DND-41 (cell line): ENCODE measurements around the gene SMG7.

Experiments used
- CTCF ChIP-seq: IDR thresholded peaks from 2 replicates; pipeline ENCODE4 v1.5.1; 2012; ENCODE audit warnings: borderline replicate concordance, low read length, moderate library complexity, mild to moderate bottlenecking; ENCODE audit not compliant: poor library complexity, severe bottlenecking; ENCODE audit errors: extremely low read depth
- EZH2 ChIP-seq: IDR thresholded peaks from 3 replicates; pipeline ENCODE4 v1.6.1; 2012; ENCODE audit warnings: borderline replicate concordance, low read depth, mild to moderate bottlenecking, moderate library complexity, low read length, inconsistent platforms; ENCODE audit not compliant: severe bottlenecking

- TF ChIP-seq CTCF, result no peak
- no peak for TF ChIP-seq EZH2
These were observed 33.3 kb downstream of the SMG7 start for GRCh38 chr1:183505454-183506089.
